Natural killer cell (primary cell): Measurements from ENCODE around the gene ELOF1. TPM values are rescaled to one million over a fixed set of nuclear protein-coding genes. Genes with fewer than 3 reads are reported as not detected.

Source experiments
- ATAC-seq, 3 donors: fragments of 150-1000 bp in 2 of 3; fragments of 200-7000 bp in 1 of 3; cut with Tn5 transposase; 1 replicate in 1 of 3; 2 replicates in 2 of 3; pipeline ENCODE4 v1.10.0; 2021; ENCODE audit warnings: mild to moderate bottlenecking in 2 of 3, moderate library complexity in 2 of 3
- DNase-seq, 2 donors: peaks; one replicate each; pipeline versions ENCODE4 v3.0.0 to v3.0.0-alpha.2; 2013 to 2021; ENCODE audit warnings: mixed read lengths in 1 of 2
- H3K27ac ChIP-seq: one replicate; pipeline ENCODE4 v1.5.1; 2013; ENCODE audit warnings: mild to moderate bottlenecking, low read length
- H3K27me3 ChIP-seq: one replicate; pipeline ENCODE4 v1.6.1; 2013; ENCODE audit warnings: low read length; ENCODE audit not compliant: control insufficient read depth, insufficient read depth
- H3K36me3 ChIP-seq: one replicate; pipeline ENCODE4 v1.6.1; 2013; ENCODE audit warnings: low read length; ENCODE audit not compliant: control insufficient read depth, insufficient read depth
- H3K4me1 ChIP-seq: one replicate; pipeline ENCODE4 v1.6.1; 2013; ENCODE audit warnings: low read length; ENCODE audit not compliant: control insufficient read depth, insufficient read depth
- H3K4me3 ChIP-seq: one replicate; pipeline ENCODE4 v1.5.1; 2013; ENCODE audit warnings: low read length
- H3K9me3 ChIP-seq: one replicate; pipeline ENCODE4 v1.6.1; 2013; ENCODE audit warnings: low read length; ENCODE audit not compliant: control insufficient read depth, insufficient read depth
- H3K27ac Mint-ChIP-seq, 2 donors: one replicate each; pipeline ENCODE4 v1.8.0; 2022; ENCODE audit warnings: mild to moderate bottlenecking in 2 of 2, mixed read lengths in 2 of 2, moderate library complexity in 1 of 2
- H3K27me3 Mint-ChIP-seq, 2 donors: one replicate each; pipeline ENCODE4 v1.8.0; 2022; ENCODE audit warnings: low read depth in 2 of 2, mixed read lengths in 2 of 2
- H3K36me3 Mint-ChIP-seq: one replicate; pipeline ENCODE4 v1.8.0; 2022; ENCODE audit warnings: mixed read lengths
- H3K4me1 Mint-ChIP-seq, 2 donors: one replicate each; pipeline ENCODE4 v1.8.0; 2022; ENCODE audit warnings: mixed read lengths in 2 of 2
- H3K4me3 Mint-ChIP-seq: one replicate; pipeline ENCODE4 v1.8.0; 2022; ENCODE audit warnings: mild to moderate bottlenecking, moderate library complexity, mixed read lengths
- H3K9me3 Mint-ChIP-seq, 2 donors: one replicate each; pipeline ENCODE4 v1.8.0; 2022; ENCODE audit warnings: mixed read lengths in 2 of 2
- WGBS: methylation state at CpG from one replicate; pipeline ENCODE4 v1.1.7; 2013; ENCODE audit warnings: missing lambda C conversion rate; ENCODE audit not compliant: insufficient coverage; 5-methylcytosine and 5-hydroxymethylcytosine counted together
- intact Hi-C: fragments of 100-400 bp; cut with micrococcal nuclease; formaldehyde crosslinking; loops from one replicate; pipeline ENCODE4 v1.14.2; 2022
- total RNA-seq, 4 donors: library from RNA; stranded (reverse); fragments of 120-200 nt in 1 of 4; gene quantifications; one replicate each; pipeline versions ENCODE4 v1.2.3 to v1.2.4, GENCODE V29; 2013 to 2022
- TF ChIP-seq, protein P1 (sequence below): fragments of 200-600 bp; IDR thresholded peaks from one replicate; pipeline ENCODE4 v1.8.0; 2022; ENCODE audit warnings: antibody characterized with exemption

ELOF1 gene
- total RNA-seq, 3 donors from 2014 or later (not counting 1 experiment from before 2014, with no cell fraction given): 46.4 to 54.2 (median 50.0) TPM

DNA sequence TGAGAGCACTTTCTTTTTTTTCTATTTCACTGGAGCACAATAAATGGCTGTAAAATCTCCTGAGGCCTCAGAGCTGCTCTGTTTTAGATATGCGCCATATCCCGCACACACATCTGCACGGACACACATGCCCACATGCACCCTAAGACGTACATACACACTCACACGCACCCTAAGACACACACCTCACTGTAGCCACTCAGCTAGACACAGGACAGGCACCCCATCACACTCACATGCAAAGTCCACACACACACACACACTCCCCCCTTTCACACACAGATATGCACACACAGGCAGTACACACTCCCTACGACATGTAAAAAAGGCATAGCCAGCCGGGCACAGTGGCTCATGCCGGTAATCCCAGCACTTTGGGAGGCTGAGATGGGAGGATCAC lies 8.8 kb downstream of the ELOF1 start:
- H3K27ac ChIP-seq: no peak overlapping the region
- 93% methylated on average over 8 of the region's 8 CpGs for WGBS
- Mint-ChIP-seq H3K4me3 (no peak overlapping the region), H3K27ac (no peak overlapping the region), H3K9me3 (no peaks in the 10 kb centered on the region), H3K4me1 (peaks cover 0 to 1% of the 10 kb centered on the region in 2 donors), H3K36me3 (no peaks in the 10 kb centered on the region), H3K27me3 (no peaks in the 10 kb centered on the region)
- no peak for ATAC-seq
- H3K4me1 ChIP-seq: peaks cover 15% of the 10 kb centered on the region
- no peaks in the 10 kb centered on the region for H3K27me3 ChIP-seq
- intact Hi-C loops: no loop called here
- H3K4me3 ChIP-seq: no peak overlapping the region
- TF ChIP-seq, protein P1, sequence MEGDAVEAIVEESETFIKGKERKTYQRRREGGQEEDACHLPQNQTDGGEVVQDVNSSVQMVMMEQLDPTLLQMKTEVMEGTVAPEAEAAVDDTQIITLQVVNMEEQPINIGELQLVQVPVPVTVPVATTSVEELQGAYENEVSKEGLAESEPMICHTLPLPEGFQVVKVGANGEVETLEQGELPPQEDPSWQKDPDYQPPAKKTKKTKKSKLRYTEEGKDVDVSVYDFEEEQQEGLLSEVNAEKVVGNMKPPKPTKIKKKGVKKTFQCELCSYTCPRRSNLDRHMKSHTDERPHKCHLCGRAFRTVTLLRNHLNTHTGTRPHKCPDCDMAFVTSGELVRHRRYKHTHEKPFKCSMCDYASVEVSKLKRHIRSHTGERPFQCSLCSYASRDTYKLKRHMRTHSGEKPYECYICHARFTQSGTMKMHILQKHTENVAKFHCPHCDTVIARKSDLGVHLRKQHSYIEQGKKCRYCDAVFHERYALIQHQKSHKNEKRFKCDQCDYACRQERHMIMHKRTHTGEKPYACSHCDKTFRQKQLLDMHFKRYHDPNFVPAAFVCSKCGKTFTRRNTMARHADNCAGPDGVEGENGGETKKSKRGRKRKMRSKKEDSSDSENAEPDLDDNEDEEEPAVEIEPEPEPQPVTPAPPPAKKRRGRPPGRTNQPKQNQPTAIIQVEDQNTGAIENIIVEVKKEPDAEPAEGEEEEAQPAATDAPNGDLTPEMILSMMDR: no peak
- peaks cover 23% of the 10 kb centered on the region for H3K36me3 ChIP-seq
- H3K9me3 ChIP-seq: no peaks in the 10 kb centered on the region
- no peak for DNase-seq

DNA sequence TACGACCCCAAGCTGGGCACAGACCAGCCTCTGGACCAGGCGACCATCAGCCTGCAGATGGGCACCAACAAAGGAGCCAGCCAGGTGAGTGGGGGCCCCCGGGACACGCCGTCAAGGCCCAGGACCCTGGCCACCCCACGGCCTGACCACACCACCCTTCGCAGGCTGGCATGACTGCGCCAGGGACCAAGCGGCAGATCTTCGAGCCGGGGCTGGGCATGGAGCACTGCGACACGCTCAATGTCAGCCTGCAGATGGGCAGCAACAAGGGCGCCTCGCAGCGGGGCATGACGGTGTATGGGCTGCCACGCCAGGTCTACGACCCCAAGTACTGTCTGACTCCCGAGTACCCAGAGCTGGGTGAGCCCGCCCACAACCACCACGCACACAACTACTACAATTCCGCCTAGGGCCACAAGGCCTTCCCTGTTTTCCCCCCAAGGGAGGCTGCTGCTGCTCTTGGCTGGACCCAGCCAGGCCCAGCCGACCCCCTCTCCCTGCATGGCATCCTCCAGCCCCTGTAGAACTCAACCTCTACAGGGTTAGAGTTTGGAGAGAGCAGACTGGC lies 9.6 kb downstream of the ELOF1 start:
- Histone ChIP-seq H3K27ac (no peak overlapping the region), H3K4me1 (peaks cover 14% of the 10 kb centered on the region), H3K4me3 (no peak overlapping the region), H3K9me3 (no peaks in the 10 kb centered on the region), H3K27me3 (no peaks in the 10 kb centered on the region), H3K36me3 (peaks cover 20% of the 10 kb centered on the region)
- no peak for DNase-seq
- intact Hi-C loops: no loop called here
- Mint-ChIP-seq H3K4me1 (no peaks in the 10 kb centered on the region), H3K9me3 (no peaks in the 10 kb centered on the region), H3K36me3 (no peaks in the 10 kb centered on the region), H3K4me3 (no peak overlapping the region), H3K27ac (no peak overlapping the region), H3K27me3 (no peaks in the 10 kb centered on the region)
- ATAC-seq: no peak
- WGBS: 91% methylated on average over 23 of the region's 24 CpGs
- TF ChIP-seq, protein P1: no peak

DNA sequence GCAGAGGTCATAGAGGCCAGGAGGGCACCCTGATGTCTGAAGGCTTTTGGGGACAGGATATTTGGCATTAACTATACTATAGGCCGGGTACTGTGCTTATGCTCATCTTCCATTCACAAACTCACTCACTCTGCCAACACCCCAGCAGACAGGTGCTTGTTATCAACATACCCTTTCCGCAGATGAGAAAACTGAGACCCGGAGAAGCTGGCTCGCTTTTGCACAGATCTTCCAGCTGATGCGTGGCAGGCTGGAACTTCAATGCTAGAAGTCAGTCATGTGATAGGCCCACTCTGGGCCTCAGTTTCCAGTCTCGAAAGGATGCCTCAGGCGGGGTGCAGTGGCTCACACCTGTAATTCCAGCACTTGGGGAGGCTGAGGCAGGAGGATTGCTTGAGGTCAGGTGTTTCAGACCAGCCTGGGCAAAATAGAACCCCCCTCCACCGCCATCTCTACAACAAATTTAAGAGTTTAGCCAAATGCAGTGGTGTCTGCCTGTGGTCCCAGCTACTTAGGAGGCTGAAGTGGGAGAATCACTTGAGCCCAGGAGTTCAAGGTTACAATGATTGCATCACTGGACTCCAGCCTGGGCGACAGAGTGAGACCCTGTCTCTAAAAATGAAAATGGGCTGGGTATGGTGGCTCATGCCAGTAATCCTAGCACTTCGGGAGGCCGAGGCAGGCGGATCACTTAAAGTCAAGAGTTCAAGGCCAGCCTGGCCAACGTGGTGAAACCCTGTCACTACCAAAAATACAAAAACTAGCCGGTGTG lies 10.9 kb downstream of the ELOF1 start:
- ATAC-seq (no peak), DNase-seq (no peak)
- H3K4me1 Mint-ChIP-seq: no peaks in the 10 kb centered on the region
- H3K4me3 Mint-ChIP-seq: no peak overlapping the region
- intact Hi-C loops: no loop called here
- Histone ChIP-seq H3K36me3 (peaks cover 7% of the 10 kb centered on the region), H3K9me3 (no peaks in the 10 kb centered on the region), H3K27me3 (no peaks in the 10 kb centered on the region), H3K4me1 (peaks cover 2% of the 10 kb centered on the region), H3K27ac (no peak overlapping the region), H3K4me3 (no peak overlapping the region)
- no peaks in the 10 kb centered on the region for H3K36me3 Mint-ChIP-seq
- WGBS: 92% methylated on average over 14 of the region's 14 CpGs
- H3K27ac Mint-ChIP-seq: no peak overlapping the region
- H3K9me3 Mint-ChIP-seq: no peaks in the 10 kb centered on the region
- TF ChIP-seq, protein P1: no peak
- peaks cover 0 to 4% of the 10 kb centered on the region in 2 donors for H3K27me3 Mint-ChIP-seq
